ENCODE results near the gene PRDM12. TPM values are rescaled to one million over a fixed set of nuclear protein-coding genes. Genes with fewer than 3 reads are reported as not detected.
A peak's percentile ranks its signal among the peaks of the same experiment; 100 is the strongest.

PRDM12 gene
- total and polyA plus RNA-seq, 2 of the 8 experiments (the other 6 are each of a cell fraction or from before 2014, with no cell fraction given) = 0.14 to 0.22 TPM

- Histone ChIP-seq H4K5ac (ENCODE audit: insufficient read length, low read depth, low read length) (no peak overlapping the region), H2BK15ac (ENCODE audit: low read length) (no peak overlapping the region), H2BK20ac (ENCODE audit: low read length) (no peak overlapping the region), H2BK5ac (ENCODE audit: low read depth, low read length) (no peak overlapping the region), H3K56ac (replicated peaks; ENCODE audit: insufficient read length, low read depth, low read length) (no peak overlapping the region), H3K4ac (replicated peaks; ENCODE audit: insufficient read length, low read depth, low read length) (no peak overlapping the region), H3K27ac (ENCODE audit: low read depth, low read length) (no peak overlapping the region), H3K23ac (ENCODE audit: insufficient read length) (no peak overlapping the region), H4K20me1 (replicated peaks in 1 of 2; ENCODE audit: control insufficient read depth in 1 of 2, insufficient read depth in 2 of 2, low read length in 2 of 2) (peaks cover 0 to 16% of the 10 kb centered on the region in 2 experiments), H3K4me2 (ENCODE audit: insufficient read depth in 1 of 2, low read depth in 2 of 2, low read length in 2 of 2) (peak overlapping the region; percentile 84 to 96), H3K18ac (ENCODE audit: extremely low read depth, low read length) (no peak overlapping the region), H3K27me3 (replicated peaks in 1 of 4; ENCODE audit: control insufficient read depth in 3 of 4, extremely low read depth in 1 of 4, insufficient read depth in 3 of 4, low read length in 3 of 4) (no peaks in the 10 kb centered on the region), H3K79me1 (ENCODE audit: low read depth, low read length) (peaks cover 5% of the 10 kb centered on the region), H2AFZ (ENCODE audit: low read length) (no peak overlapping the region), H3K14ac (ENCODE audit: insufficient read length) (no peak overlapping the region), H3K9me3 (ENCODE audit: insufficient read depth in 2 of 2, low read depth in 1 of 2, low read length in 1 of 2) (no peaks in the 10 kb centered on the region), H3K23me2 (ENCODE audit: low read depth, low read length) (peaks cover 5% of the 10 kb centered on the region), H2BK12ac (ENCODE audit: low read depth, low read length) (no peak overlapping the region), H3K4me3 (ENCODE audit: extremely low read depth in 1 of 4, insufficient read depth in 2 of 4, low read depth in 3 of 4, low read length in 4 of 4) (peak overlapping the region; percentile 68 to 86 (median 76); a peak in 7 of 8 replicates), H3K79me2 (ENCODE audit: control insufficient read depth in 1 of 2, insufficient read depth in 2 of 2, low read length in 2 of 2) (peaks cover 0 to 61% of the 10 kb centered on the region in 2 experiments; a peak in 3 of 4 replicates), H4K91ac (replicated peaks; ENCODE audit: insufficient read length, low read length) (no peak overlapping the region), H2BK120ac (replicated peaks; ENCODE audit: low read depth, low read length) (no peak overlapping the region), H3K4me1 (replicated peaks in 1 of 4; ENCODE audit: control insufficient read depth in 3 of 4, insufficient read depth in 4 of 4, low read length in 3 of 4) (peaks cover 2 to 9% (median 3%) of the 10 kb centered on the region in 4 experiments; a peak in 4 of 7 replicates), H2AK5ac (ENCODE audit: low read depth, low read length) (no peak overlapping the region), H4K8ac (ENCODE audit: extremely low read depth, insufficient read depth, low read length) (no peak overlapping the region), H3K36me3 (ENCODE audit: control insufficient read depth in 2 of 4, insufficient read depth in 4 of 4, low read length in 3 of 4) (no peaks in the 10 kb centered on the region; a peak in 1 of 8 replicates), H3K9ac (replicated peaks in 1 of 4; ENCODE audit: extremely low read depth in 1 of 4, low read depth in 3 of 4, low read length in 3 of 4) (peak overlapping the region in 2 of 4 experiments; percentile 28 to 75; a peak in 2 of 7 replicates)
- POLR2A ChIA-PET (ENCODE audit: partially characterized antibody) = interaction anchor here (0.9 to 1.3 kb wide), 4 partner anchors 9 to 42 kb away, joined by 3 to 6 read pairs (median 3); no protein-coding TSS in a partner anchor
- no peak for DNase-seq (ENCODE audit: low read depth in 1 of 2, low spot score in 2 of 2)
- no peak for FAIRE-seq
- 75% methylated on average over 7 of the region's 7 CpGs; no CpG with 5 or more reads in 1 of the 2 experiments for WGBS, 2 experiments (ENCODE audit: extremely low coverage in 1 of 2, insufficient coverage in 1 of 2, insufficient read length in 1 of 2, insufficient replicate concordance in 2 of 2, low coverage in 1 of 2, low lambda C conversion rate in 2 of 2, missing lambda C conversion rate in 1 of 2)
- CTCF ChIA-PET (ENCODE audit: partially characterized antibody) = interaction anchor here (0.8 to 3.2 kb wide), 8 partner anchors 9 to 152 kb away, joined by 3 to 29 read pairs (median 5); no protein-coding TSS in a partner anchor
- TF ChIP-seq SP4 (IDR thresholded peaks at IDR 0.05; ENCODE audit: low read length) = no peak
- no peak for TF ChIP-seq POLR2A (IDR thresholded peaks at IDR 0.05; ENCODE audit: control extremely low read depth in 1 of 2, low read depth in 2 of 2, low read length in 2 of 2)
- no peak for TF ChIP-seq EZH2 (IDR thresholded peaks at IDR 0.05; ENCODE audit: low read depth, low read length, severe bottlenecking)
- TF ChIP-seq KDM5A (IDR thresholded peaks at IDR 0.05; ENCODE audit: low read length) = no peak
- no peak for TF ChIP-seq GTF2F1 (IDR thresholded peaks at IDR 0.05; ENCODE audit: borderline replicate concordance, low read depth, low read length)
- TF ChIP-seq SIN3A (conservative IDR thresholded peaks at IDR 0.05 in 1 of 2, IDR thresholded peaks at IDR 0.05 in 1 of 2; ENCODE audit: low read depth in 1 of 2, low read length in 2 of 2) = no peak
- no peak for TF ChIP-seq CTCF (IDR thresholded peaks at IDR 0.05; ENCODE audit: control extremely low read depth in 1 of 3, insufficient read depth in 1 of 3, low read depth in 1 of 3, low read length in 3 of 3)
- TF ChIP-seq KDM4A (IDR thresholded peaks at IDR 0.05; ENCODE audit: low read depth, low read length, severe bottlenecking) = no peak
- no peak for TF ChIP-seq NRF1 (IDR thresholded peaks at IDR 0.05; ENCODE audit: low read depth, low read length)
- TF ChIP-seq BRCA1 (IDR thresholded peaks at IDR 0.05; ENCODE audit: low read depth, low read length) = no peak
- no peak for TF ChIP-seq PHF8 (conservative IDR thresholded peaks at IDR 0.05; ENCODE audit: low read depth, low read length)
These were observed 50.3 kb downstream of the PRDM12 start for GRCh38 chr9:130714586-130715110.
